ENCODE data around the gene DNAH10.

DNAH10 gene

DNA sequence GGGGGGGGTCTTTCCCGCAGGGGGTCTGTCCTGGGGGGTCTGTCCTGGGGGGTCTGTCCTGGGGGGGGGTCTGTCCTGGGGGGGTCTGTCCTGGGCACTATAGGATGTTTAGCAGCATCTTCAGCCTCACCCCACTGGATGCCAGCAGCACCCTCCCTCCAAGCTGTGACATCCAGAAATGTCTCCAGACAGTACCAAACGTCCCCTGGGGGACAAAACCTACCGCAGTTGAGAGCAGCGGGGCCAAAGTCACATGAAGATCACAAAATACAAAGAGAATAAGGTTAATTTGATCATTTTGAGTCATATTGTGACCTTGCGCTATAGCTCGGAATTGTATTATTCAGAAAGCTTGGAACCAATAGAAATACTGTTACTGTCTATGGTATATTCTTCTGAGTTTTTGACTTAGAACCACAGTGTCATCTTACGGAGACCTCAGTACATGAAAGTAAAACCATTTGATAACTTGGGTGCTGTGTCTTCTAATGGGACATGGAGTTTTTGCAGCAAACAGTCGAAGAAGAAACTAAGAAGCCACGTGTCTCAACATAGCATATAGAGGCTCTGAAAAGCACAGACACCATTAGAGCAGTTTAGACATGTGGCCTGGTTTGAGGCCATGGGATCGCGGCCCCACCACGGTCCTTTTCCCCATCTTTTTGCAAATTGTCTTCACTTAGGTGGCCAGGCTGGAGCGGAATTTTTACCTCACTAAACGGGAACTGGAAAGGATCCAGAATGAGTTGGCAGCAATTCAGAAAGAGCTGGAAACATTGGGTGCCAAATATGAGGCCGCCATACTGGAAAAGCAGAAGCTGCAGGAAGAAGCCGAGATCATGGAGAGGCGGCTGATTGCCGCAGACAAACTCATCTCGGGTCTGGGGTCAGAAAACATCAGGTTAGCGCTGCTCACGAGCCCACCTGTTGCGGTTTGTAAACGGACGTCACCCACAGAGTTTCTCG lies 150.6 kb downstream of the DNAH10 start:
- no peak for DNase-seq

DNA sequence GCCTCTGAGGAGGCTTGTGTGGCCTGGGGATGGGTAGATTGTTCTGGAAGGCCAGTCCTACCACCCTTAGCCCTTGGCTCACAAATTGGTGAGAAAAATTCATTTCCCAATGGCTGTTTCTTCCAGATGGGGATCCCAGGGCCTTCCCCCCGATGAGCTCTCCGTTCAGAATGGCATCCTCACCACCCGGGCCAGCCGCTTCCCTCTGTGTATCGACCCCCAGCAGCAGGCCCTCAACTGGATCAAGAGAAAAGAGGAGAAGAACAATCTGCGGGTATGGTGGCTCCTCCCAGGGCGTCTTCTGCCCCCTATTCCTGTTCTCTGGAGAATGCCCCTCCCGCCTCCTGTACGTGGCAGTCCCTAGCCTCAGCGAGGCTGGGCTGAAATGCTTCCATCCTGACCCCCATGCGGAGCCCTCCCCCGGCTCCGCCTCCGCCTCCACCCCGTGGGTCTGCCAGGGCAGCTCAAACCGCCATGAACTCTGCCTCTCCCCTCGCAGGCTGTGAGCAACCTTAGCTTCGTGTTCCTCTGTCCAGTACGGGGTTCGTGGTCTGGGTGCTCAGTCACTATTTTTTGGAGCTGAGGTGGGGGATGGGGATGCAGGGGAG lies 152.7 kb downstream of the DNAH10 start:
- no peak for DNase-seq

DNA sequence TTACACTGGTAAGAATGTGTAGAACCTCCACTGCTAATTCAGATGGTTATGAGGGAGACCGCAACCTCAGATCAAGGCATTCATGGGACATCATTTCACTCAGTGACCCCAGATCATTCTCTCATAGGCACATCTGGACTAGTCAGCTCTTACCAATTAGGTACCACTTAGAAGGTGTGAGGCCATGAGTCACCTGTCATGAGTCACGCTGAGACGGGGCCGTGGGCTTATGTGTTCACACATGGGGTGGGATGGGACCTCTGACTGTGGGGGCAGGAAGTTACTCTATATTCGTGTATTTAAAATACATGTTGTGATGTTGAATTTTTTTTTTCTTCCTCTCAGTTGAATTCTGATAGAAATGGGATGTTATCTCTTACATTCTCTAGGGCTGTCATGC lies 154.6 kb downstream of the DNAH10 start:
- peak; percentile 63 to 68 for DNase-seq

DNA sequence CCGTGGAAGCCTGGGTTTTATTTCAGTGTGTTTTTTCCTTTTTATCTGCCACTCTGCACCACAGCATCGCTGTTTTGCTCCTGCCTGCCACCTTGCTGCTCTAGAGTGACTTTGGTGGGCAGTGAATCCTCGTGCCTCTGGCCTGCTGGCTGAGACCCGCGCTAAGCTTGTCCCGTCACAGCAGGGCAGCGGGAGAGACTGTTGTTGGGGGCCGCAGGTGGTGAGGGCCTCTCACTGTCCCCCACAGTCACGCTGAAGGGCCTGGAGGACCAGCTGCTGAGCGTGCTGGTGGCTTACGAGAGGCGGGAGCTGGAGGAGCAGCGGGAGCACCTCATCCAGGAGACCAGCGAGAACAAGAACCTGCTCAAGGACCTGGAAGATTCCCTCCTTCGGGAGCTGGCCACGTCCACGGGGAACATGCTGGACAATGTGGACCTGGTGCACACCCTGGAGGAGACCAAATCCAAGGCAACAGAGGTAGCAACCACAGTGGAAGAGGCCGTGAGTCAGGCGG lies 155.3 kb downstream of the DNAH10 start:
- no peak for DNase-seq

DNA sequence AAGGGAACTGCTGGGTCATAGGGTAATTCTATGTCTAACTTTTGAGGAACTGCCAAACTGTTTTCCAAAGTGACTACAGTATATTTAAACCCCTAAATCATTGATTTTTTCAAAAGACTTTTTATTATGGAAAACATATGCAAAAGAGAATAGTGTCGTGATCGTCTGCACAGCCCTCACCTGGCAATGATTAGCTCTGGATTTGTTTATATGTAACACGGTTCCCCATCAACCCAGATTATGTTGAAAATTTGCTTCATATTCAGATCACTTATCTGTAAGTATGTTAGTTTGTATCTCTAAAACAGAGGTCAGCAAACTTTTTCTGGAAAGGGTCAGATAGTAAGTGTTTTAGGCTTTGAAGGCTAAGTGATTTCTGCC lies 157.9 kb downstream of the DNAH10 start:
- no peak for DNase-seq

DNA sequence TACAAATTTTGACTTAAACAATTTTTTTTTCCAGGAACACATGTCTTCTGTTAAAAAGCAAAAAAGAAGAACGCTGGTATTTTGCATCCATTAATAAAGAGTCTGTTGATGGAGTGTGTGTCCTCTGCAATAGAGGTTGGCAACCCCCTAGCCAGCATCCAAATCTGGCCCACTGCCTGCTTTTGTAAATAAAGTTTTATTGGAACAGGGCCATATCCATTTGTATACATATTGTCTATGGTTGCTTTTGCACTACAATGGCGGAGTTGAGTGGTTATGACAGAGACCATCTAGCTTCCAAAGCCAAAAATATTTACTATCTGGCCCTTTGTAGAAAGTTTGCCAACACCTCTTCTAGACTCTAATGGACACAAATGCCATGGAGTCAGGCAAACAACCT lies 160.9 kb downstream of the DNAH10 start:
- DNase-seq, result no peak

DNA sequence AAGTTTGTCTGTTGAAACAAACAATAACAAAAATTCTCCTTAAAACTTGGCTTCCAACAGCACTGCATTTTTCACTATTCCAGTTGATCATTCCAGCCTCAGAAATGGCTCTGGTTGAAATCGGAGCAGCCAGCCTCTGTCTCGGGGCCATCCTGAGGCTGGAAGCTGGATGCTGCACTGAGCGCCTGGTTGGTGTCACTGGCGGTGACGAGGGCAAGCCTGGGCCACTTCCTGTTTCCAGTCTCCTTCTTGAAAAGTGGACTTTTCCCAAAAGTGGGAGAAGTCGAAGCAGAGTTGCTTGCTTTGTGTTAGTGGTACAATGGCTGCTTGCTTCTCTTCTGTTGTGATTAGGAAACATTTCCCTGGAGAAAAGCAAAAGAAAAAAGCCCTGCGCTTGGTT lies 161.8 kb downstream of the DNAH10 start:
- DNase-seq, result no peak

DNA sequence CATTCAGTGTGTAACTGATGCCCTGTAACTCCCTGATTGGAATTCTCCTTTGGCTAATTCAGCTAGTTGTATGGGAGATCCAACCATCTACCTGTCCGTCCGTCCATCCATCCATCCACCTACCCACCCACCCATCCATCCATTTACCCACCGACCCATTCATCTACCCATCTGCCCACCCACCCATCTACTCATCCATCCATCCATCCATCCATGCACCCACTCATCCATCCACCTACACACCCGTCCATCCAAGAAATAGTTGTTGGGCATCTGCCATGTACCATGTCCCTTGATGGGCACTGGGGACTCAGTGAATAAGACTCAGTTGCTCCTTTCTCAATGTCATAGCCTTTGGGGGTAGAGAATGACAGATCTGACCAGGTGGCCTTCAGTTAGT lies 162.4 kb downstream of the DNAH10 start:
- DNase-seq, result no peak

DNA sequence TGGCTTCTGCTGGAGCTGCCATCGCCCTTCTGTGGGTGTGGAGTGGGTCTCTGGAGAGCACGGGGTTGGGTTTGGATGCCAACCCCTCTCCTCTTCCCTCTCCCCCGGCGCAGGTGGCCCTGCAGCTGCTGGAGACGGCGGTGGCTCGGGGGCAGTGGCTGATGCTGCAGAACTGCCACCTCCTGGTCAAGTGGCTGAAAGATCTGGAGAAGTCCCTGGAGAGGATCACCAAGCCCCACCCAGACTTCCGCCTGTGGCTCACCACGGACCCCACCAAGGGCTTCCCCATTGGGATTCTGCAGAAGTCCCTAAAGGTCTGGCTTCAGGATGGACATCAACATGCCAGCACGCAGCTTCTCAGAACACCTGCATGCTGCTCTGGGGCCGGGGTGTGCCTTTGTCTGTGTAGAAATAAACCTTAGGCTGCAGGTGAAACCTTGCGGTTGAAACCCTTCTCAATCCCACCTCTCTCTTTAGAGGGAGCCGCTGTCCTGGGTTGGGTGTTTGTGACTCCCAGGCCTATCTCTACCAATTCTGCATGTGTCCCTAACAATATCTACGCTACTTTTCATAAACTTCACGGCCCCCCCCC lies 166.3 kb downstream of the DNAH10 start:
- DNase-seq, result no peak

DNA sequence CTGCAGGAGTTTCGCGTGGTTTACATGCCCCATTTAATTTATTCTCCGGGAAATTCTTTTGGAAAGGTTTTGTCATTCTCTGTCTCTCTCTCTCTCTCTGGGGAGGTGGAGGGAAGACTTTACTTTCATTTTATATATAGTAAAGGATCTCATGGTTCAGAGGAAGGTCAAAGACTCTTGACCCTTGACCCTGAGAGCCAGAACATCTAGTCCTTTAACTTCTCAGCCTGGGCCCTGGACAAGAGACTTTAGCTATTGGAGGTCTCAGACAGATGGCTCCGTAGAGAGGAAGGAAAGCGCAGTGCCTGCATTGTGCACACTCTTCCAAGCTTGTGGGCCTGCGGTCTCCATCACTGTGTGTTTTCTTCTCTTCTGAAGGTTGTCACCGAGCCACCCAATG lies 166.8 kb downstream of the DNAH10 start:
- no peak for DNase-seq

DNA sequence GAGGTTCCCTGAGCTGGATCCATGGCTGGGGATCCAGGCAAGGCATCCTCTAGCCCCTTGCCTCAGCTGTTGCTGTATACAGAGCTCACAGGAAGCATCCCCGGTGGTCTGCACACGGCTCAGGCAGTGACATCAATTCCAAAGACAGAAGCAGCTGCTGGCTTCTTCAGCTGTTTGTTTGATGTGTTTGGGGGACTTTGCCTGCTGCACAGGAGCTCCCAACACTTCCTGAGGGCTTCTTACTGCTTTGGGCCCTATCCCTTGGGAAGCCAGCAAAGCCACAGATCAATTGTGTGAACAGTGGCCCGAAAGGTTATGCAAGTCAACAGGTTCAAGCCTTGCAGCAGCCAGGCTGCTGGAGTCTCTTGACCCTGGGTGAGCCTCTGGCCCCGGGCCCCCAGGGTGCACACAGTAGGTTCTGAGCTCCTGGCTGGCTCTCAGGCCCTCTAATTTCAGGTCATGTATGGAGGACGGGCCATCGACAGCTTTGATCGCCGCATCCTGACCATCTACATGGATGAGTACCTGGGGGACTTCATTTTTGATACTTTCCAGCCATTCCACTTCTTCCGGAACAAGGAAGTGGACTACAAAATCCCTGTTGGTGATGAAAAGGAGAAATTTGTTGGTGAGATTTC lies 168.0 kb downstream of the DNAH10 start:
- no peak for DNase-seq

DNA sequence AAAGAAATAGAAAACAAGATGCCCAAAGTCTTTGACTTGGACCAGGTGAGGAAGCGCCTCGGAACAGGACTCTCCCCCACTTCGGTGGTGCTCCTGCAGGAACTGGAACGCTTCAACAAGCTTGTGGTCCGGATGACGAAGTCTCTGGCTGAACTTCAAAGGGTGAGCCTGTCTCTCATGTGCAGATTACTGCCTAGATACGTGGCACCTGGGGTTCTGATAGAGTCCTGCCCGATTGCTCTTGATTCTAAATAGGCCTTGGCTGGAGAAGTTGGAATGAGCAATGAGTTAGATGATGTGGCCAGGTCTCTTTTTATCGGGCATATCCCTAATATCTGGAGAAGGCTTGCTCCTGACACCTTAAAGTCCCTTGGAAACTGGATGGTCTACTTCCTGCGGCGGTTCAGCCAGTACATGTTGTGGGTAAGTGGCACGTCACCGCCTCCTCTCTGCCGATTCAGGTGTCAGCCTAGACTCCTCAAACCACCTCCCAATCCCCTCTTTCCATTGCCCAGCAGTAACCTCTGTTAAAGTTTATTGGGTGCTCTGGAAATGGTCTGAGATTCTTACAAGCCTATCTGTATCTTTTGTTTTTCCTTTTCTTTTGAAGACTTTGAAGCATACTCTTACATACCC lies 169.7 kb downstream of the DNAH10 start:
- peak; percentile 29 to 30 for DNase-seq

DNA sequence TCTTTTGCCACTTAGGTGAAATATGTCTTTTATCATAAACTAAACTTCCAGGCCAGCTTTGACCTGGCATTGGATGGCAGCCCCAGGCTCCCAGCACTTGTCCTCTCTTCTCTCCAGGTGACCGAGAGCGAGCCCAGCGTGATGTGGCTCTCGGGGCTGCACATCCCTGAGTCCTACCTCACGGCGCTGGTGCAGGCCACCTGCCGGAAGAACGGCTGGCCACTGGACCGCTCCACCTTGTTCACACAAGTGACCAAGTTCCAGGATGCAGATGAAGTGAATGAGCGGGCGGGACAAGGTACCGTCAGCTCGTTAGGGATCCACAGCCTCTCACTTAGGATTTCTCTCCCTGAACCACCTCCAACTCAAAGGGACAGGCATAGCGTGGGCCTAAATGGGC lies 171.1 kb downstream of the DNAH10 start:
- no peak for DNase-seq

DNA sequence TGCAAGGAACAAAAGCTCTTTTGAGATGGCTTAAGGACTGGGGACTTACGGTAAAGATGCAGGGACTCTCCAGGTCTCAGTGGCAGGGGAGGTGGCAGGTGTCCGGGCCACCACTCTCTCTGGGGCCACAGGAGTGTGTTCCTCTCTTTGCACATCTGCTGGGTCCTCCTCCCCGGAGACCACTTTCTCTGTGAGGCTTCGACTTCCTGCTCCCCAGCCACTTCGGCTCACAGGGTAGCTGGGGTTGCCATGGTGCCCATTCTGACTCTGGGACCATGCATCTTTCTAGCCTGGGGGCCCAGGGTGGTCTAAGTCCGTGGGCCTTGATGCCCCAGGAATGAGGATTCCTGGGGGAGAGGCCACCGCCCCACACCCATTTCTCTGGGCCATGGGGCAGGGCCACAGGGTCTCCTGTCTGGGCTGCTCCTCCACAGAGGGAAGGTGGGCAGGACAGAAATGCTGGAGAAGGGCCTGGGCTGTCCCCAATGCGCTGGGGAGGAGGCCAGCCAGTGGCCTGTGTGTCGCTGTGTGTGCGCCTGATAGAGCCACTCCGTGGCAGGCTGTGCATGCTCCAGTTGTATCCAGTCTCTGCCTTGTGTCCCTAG lies 172.0 kb downstream of the DNAH10 start:
- DNase-seq, result no peak

DNA sequence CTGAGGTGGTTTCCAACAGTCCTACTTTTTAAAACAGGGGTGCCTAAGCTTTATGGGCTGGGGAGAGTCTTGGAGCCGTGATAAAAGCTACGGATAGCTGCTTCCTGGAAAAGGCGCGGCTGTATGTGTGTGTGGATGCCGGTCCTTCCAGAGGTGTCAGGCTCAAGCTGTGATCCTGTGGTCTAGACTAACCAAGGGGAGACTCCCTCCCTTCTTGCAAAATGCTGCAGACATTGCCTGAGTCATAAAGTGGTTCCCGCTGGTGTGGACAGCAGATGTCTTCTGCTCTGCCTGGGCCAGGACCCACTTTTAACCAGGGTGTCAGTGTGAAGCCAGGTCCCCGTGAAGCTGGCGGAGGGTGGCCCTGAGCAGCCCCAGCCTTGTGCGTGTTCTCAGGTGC lies 172.7 kb downstream of the DNAH10 start:
- no peak for DNase-seq

DNA sequence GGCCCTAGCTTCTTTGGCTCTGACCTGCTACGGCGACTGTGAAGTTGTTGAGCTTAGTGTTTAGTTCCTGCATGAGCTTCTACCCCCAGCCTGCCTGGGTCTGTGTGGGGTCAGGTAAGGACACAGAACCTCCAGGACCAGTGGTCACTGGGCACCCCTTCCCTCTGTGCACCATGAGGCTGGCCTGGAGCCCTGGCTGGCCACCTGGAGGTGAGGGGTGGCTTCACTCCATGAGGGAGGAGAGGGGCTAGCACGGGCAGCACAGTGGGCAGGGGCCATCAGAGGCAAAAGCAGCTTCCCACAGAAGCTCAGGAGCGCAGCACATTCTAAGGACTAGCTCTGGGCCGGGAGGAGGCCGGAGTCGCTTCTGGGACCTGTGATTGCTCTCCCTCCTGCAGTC lies 173.9 kb downstream of the DNAH10 start:
- DNase-seq, result no peak

DNA sequence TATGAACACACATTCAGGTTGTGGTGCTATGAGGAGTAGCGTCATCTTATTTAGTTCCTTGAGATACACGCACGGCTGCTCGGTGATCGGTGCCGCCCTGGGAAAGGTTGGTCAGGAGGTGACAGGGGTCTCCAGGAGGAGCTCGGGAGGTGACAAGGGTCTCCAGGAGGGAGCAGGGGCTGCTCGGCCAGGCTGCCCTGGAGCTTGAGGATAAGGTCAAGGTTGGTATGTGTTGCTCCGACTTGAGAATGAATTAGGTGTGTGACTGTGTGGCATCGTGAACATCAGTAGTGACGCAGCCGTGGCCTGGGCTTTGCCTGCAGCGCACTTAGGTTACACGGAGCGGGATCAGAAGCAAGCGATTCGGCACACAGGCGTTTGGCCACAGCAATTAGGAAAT lies 174.4 kb downstream of the DNAH10 start:
- no peak for DNase-seq

DNA sequence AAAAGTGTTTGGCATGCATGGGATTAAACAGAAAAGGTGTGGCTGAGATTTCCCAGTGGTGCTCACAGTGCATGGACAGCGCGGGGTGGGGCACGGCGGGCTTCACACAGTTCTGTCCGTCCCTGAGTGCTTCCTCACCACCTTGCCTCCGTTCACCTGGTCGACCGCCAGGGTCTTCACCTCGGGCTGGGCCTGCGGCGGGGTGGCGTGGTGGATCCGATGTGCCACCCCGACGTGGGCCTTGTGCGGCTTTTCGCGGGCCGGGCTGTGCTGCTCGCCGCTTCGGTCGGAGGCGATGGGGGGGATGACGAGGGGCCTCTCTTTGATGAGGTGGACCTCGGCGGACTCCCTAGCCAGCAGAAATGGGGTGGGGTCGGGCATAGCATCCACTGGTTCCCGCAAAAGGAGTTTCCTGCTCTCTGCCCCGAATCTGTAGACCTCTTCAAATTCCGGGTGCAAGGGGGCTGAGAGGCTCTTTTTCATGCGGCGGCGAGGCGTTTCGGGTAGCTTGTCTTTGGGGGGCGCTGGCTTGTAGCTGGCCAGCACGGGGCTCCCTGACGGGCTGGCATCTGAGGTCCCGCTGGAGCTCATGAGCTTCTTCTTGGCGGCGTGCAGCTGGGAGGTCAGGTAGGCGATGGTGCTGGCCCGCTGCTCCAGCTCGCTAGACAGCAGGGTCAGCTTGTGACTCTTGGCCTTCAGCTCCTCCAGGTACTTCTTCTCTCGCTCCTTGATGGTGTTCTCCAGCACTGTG lies 175.0 kb downstream of the DNAH10 start:
- DNase-seq, result no peak

DNA sequence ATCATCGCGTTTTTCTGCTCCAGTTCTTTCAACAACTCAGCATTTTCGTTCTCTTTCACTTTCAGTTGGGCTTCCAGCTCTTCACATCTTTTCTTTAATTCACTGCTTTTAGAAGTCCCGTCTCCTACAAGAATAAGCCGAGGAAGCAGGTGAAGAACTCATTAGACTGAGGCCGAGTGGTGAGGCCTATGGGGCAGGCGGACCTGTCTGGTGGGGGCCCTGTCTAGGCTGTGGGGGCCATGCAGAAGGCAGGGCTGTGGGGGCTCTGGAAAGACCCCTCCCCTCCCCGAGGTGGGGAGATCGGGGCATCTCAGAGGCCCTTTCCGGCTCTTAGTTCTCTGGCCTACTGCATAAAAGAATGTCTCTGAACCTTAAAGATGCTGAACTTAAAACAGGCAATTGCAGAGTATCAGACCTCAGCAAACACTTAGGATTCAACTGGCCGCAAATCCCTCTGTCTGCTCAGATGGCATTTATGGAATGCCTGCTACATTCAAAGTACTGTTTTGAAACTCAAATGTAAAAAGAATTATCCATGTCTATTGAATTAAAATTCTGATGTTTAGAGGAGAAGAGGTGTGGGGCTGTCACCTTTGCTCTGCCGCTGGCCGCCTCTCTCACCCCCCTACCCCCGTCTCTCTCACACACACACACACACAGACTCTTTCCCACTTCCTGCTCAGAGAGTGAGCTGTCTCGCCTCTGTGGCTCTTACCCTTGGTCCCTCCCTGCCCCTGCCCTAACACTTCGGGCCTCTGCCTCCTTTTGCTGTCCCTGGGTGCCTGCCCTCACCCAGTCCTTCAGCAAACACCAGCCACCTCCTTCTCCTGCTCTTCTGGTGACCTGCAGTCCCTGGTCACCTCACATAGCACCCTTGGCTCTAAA lies 175.8 kb downstream of the DNAH10 start:
- peak; percentile 45 to 53 for DNase-seq

DNA sequence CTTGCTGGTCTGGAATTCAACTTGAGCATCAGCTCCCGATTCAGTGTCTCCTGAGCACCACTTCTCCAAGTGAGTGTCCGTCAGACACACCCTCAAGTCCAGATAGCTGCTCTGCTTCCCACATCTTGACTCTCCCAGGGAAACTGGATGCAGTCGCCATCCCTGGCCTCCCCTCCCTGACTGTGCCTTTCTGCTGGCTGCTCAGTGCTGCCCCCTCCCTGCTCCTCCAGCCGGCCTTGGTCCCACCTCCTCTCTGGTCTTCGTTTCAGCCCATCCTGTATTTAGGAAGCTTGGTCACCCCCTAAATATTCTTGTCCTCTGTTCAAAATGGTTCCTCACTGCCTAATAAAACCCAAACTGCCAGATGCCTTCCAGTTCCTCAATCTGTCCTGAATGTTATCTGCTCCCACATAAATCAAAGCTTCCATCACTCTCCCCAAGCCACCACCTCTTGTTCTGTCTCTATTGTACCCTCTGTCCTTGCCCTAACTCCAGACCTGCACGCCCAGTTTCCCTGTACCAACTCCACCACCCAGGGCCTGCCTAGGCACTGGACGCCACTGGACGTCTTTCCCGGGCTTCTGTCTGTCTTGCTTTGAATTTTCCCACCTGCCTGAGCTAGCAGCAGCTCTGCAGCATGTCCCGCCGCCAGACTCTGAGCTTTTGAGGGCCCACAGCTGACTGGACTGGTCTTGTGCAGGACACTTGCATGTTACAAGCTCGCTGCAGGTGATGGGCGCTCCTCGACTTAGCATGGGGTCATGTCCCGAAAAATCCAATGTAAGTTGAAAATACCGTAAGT lies 176.8 kb downstream of the DNAH10 start:
- DNase-seq, result peak; percentile 24 to 30

All from stimulated activated CD4-positive, alpha-beta T cell treated with anti-CD3 and anti-CD28 coated beads, Interleukin-2, amount 100 ng/mL, for 24 hours (primary cell).